GM23338 (cell line): ENCODE measurements around the gene MRPS10. TPM values are rescaled to one million over a fixed set of nuclear protein-coding genes. Genes with fewer than 3 reads are reported as not detected.

ENCODE experiments used
- ATAC-seq: fragments of 200-7000 bp; cut with Tn5 transposase; 3 replicates; pipeline ENCODE4 v1.9.1; 2020
- DNase-seq: peaks from one replicate; pipeline ENCODE4 v3.0.0-alpha.2; 2015; ENCODE audit warnings: low spot score
- H2AFZ ChIP-seq: fragments of 200-600 bp; sonication (generic); 2 replicates; pipeline ENCODE4 v1.8.0; 2016; ENCODE audit warnings: antibody characterized with exemption, mild to moderate bottlenecking, moderate library complexity
- H3F3A ChIP-seq: fragments of 200-600 bp; sonication (generic); replicated peaks from 2 replicates; pipeline ENCODE4 v1.8.0; 2017; ENCODE audit warnings: antibody characterized with exemption, mixed run types, low read depth
- H3K27ac ChIP-seq: fragments of 200-600 bp; sonication (generic); 2 replicates; pipeline ENCODE4 v1.6.1; 2016; ENCODE audit warnings: low read depth
- H3K27me3 ChIP-seq: fragments of 200-600 bp; sonication (generic); 2 replicates; pipeline ENCODE4 v1.8.0; 2016; ENCODE audit warnings: mild to moderate bottlenecking, mixed run types, moderate library complexity; ENCODE audit not compliant: insufficient read depth
- H3K36me3 ChIP-seq: fragments of 200-600 bp; sonication (generic); 2 replicates; pipeline ENCODE4 v1.8.0; 2016; ENCODE audit warnings: mild to moderate bottlenecking; ENCODE audit not compliant: insufficient read depth
- H3K4me1 ChIP-seq: fragments of 200-600 bp; sonication (generic); 2 replicates; pipeline ENCODE4 v1.8.0; 2016; ENCODE audit warnings: mild to moderate bottlenecking, moderate library complexity; ENCODE audit not compliant: insufficient read depth
- H3K4me2 ChIP-seq: fragments of 200-600 bp; sonication (generic); 2 replicates; pipeline ENCODE4 v1.7.1; 2017; ENCODE audit warnings: mixed run types
- H3K4me3 ChIP-seq: fragments of 200-600 bp; sonication (generic); 2 replicates; pipeline ENCODE4 v1.6.1; 2016; ENCODE audit warnings: mixed run types
- H3K79me2 ChIP-seq: fragments of 200-600 bp; sonication (generic); replicated peaks from 2 replicates; pipeline ENCODE4 v1.8.0; 2017; ENCODE audit warnings: mild to moderate bottlenecking; ENCODE audit not compliant: insufficient read depth
- H3K9me2 ChIP-seq: fragments of 200-600 bp; sonication (generic); 2 replicates; pipeline ENCODE4 v1.8.0; 2017; ENCODE audit not compliant: insufficient read depth
- H4K20me1 ChIP-seq: fragments of 200-600 bp; sonication (generic); replicated peaks from 2 replicates; pipeline ENCODE4 v1.8.0; 2017; ENCODE audit warnings: mild to moderate bottlenecking; ENCODE audit not compliant: insufficient read depth
- H3K27ac Mint-ChIP-seq: 2 replicates; pipeline ENCODE4 v1.8.0; 2020; ENCODE audit warnings: inconsistent platforms, mild to moderate bottlenecking, moderate library complexity, mixed read lengths
- H3K27me3 Mint-ChIP-seq: 3 replicates; pipeline ENCODE4 v1.8.0; 2022; ENCODE audit warnings: low read depth, mild to moderate bottlenecking, moderate library complexity, mixed read lengths, inconsistent platforms; ENCODE audit not compliant: insufficient read depth, poor library complexity
- H3K36me3 Mint-ChIP-seq: 3 replicates; pipeline ENCODE4 v1.8.0; 2021; ENCODE audit warnings: low read depth, mild to moderate bottlenecking, inconsistent platforms, moderate library complexity, mixed read lengths
- H3K4me1 Mint-ChIP-seq: 3 replicates; pipeline ENCODE4 v1.8.0; 2020; ENCODE audit warnings: mild to moderate bottlenecking, inconsistent platforms, mixed read lengths
- H3K4me3 Mint-ChIP-seq: 3 replicates; pipeline ENCODE4 v1.8.0; 2021; ENCODE audit warnings: moderate library complexity, mild to moderate bottlenecking, inconsistent platforms, mixed read lengths
- H3K9me3 Mint-ChIP-seq: 3 replicates; pipeline ENCODE4 v1.8.0; 2020; ENCODE audit warnings: moderate library complexity, mild to moderate bottlenecking, inconsistent platforms, mixed read lengths
- CREB1 ChIP-seq: fragments of 250-450 bp; sonication (Bioruptor Pico); IDR thresholded peaks from 2 replicates; pipeline ENCODE4 v1.5.0; 2020; ENCODE audit warnings: low read depth, mild to moderate bottlenecking, moderate library complexity
- CTCF ChIP-seq, 2 experiments: fragments of 200-600 bp in 1 of 2; sonication (generic) in 1 of 2; conservative IDR thresholded peaks; 2 replicates each; pipeline versions ENCODE4 v1.5.1 to v1.6.1; 2016 to 2017; ENCODE audit warnings: antibody characterized with exemption in 2 of 2, low read depth in 2 of 2, mild to moderate bottlenecking in 2 of 2, moderate library complexity in 1 of 2
- polyA plus RNA-seq: library from polyadenylated mRNA; unstranded; fragments of >200 nt; fragmentation: Nextera tagmentation; extraction: Ambion mirVana; gene quantifications from 2 replicates; pipeline ENCODE4 v1.2.1, GENCODE V29; 2016
- total RNA-seq: library from RNA; depleted of rRNA; stranded (reverse); fragments of >200 nt; shearing (Covaris generic); gene quantifications from 2 replicates; pipeline ENCODE4 v1.2.3, GENCODE V29; 2014
- TF ChIP-seq, protein P1 (sequence below): fragments of 250-450 bp; sonication (Bioruptor Pico); IDR thresholded peaks from 2 replicates; pipeline ENCODE4 v1.5.0; 2020; ENCODE audit warnings: mild to moderate bottlenecking, moderate library complexity

Gene MRPS10
- total and polyA plus RNA-seq, 2 experiments from 2014 or later: 36.2 to 42.7 TPM

DNA sequence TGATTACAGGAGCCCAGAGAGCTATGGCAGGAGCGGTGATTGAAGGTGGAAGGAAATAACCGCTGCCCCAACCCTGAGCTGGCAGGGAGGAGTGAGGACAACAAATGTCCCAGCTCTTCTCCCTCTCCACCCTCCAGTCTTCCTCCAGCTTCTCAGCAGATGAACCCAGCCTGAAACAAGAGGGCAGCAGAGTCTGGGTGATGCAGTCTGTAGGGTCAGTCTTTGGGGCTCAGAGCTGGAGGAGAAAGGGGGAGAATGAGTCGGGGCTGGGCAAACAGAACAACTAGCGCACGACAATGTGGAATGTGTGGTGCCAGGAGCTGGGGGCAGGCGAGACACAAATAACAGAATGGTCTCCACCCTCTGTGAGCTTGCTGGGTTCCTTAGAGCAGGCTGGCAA is 49.0 kb downstream of the MRPS10 start:
- DNase-seq (no peak), ATAC-seq (no peak)
- no peaks in the 10 kb centered on the region for H3K9me3 Mint-ChIP-seq
- no peak overlapping the region for H3K27ac Mint-ChIP-seq
- Histone ChIP-seq H3F3A (0 out of 2 replicates have a peak, but pooled peaks cover 3% of the 10 kb centered on the region), H3K4me1 (peaks cover 3% of the 10 kb centered on the region; the same call in 1 of the 2 replicates), H3K4me3 (no peak overlapping the region), H4K20me1 (no peaks in the 10 kb centered on the region), H3K9me2 (no peaks in the 10 kb centered on the region), H3K79me2 (no peaks in the 10 kb centered on the region), H3K4me2 (no peak overlapping the region), H3K36me3 (no peaks in the 10 kb centered on the region), H3K27ac (no peak overlapping the region), H2AFZ (0 out of 2 replicates have a peak overlapping the region, but pooled peaks have one; percentile 23), H3K27me3 (no peaks in the 10 kb centered on the region)
- H3K36me3 Mint-ChIP-seq: no peaks in the 10 kb centered on the region; the same call in 2 of the 3 replicates
- peaks cover 31% of the 10 kb centered on the region for H3K4me1 Mint-ChIP-seq
- peaks cover 10% of the 10 kb centered on the region for H3K27me3 Mint-ChIP-seq
- no peak for TF ChIP-seq CREB1 (CRISPR knock-in tag)
- TF ChIP-seq CTCF (conservative IDR thresholded peaks at IDR 0.05; ENCODE audit: low read depth in 2 of 2): peak in 1 of 2 experiments; percentile 49; a peak in 2 of 4 replicates
- no peak overlapping the region for H3K4me3 Mint-ChIP-seq

DNA sequence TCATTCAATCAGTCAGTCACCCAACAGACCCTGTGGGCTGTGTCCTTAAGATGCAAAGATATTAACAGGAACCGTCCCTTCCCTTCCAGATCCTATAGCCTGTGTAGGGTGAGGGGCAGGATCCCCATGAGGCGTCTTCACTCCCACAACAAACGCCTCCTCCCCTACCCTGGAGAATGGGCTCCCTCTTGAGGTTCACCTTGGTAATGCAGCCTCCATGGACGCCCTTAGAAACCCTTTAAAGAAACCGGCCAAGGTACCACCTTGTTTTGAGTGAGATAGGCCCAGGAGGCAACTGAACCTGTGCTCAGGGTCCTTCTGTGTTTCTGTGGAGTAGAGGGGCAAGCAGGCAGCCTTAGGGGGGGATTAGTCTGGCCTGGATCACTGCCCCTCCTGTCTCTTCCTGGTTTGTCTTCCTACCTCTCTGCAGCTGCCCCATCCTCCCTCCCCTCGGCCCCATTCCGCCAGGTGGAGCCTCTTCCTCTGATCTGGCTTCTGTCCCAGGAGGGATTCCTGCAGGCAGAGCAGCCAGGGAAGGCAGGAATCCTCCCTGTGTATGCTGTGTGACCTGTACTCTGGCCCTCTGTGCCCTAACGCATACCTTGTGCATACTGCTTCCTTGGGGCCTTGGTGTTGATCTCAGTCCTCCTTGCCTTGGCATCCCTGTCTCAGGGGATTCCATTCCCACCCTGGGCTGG is 51.1 kb downstream of the MRPS10 start:
- Mint-ChIP-seq H3K9me3 (no peaks in the 10 kb centered on the region), H3K4me1 (peaks cover 44% of the 10 kb centered on the region), H3K36me3 (no peaks in the 10 kb centered on the region; the same call in 2 of the 3 replicates), H3K27ac (peak overlapping the region; percentile 95; the same call in 1 of the 2 replicates), H3K4me3 (peak overlapping the region; percentile 28; the same call in 1 of the 3 replicates), H3K27me3 (peaks cover 19% of the 10 kb centered on the region)
- H3F3A ChIP-seq: 0 out of 2 replicates have a peak, but pooled peaks cover 3% of the 10 kb centered on the region
- no peak overlapping the region for H3K27ac ChIP-seq
- H2AFZ ChIP-seq: peak overlapping the region; percentile 20
- TF ChIP-seq, protein P1, sequence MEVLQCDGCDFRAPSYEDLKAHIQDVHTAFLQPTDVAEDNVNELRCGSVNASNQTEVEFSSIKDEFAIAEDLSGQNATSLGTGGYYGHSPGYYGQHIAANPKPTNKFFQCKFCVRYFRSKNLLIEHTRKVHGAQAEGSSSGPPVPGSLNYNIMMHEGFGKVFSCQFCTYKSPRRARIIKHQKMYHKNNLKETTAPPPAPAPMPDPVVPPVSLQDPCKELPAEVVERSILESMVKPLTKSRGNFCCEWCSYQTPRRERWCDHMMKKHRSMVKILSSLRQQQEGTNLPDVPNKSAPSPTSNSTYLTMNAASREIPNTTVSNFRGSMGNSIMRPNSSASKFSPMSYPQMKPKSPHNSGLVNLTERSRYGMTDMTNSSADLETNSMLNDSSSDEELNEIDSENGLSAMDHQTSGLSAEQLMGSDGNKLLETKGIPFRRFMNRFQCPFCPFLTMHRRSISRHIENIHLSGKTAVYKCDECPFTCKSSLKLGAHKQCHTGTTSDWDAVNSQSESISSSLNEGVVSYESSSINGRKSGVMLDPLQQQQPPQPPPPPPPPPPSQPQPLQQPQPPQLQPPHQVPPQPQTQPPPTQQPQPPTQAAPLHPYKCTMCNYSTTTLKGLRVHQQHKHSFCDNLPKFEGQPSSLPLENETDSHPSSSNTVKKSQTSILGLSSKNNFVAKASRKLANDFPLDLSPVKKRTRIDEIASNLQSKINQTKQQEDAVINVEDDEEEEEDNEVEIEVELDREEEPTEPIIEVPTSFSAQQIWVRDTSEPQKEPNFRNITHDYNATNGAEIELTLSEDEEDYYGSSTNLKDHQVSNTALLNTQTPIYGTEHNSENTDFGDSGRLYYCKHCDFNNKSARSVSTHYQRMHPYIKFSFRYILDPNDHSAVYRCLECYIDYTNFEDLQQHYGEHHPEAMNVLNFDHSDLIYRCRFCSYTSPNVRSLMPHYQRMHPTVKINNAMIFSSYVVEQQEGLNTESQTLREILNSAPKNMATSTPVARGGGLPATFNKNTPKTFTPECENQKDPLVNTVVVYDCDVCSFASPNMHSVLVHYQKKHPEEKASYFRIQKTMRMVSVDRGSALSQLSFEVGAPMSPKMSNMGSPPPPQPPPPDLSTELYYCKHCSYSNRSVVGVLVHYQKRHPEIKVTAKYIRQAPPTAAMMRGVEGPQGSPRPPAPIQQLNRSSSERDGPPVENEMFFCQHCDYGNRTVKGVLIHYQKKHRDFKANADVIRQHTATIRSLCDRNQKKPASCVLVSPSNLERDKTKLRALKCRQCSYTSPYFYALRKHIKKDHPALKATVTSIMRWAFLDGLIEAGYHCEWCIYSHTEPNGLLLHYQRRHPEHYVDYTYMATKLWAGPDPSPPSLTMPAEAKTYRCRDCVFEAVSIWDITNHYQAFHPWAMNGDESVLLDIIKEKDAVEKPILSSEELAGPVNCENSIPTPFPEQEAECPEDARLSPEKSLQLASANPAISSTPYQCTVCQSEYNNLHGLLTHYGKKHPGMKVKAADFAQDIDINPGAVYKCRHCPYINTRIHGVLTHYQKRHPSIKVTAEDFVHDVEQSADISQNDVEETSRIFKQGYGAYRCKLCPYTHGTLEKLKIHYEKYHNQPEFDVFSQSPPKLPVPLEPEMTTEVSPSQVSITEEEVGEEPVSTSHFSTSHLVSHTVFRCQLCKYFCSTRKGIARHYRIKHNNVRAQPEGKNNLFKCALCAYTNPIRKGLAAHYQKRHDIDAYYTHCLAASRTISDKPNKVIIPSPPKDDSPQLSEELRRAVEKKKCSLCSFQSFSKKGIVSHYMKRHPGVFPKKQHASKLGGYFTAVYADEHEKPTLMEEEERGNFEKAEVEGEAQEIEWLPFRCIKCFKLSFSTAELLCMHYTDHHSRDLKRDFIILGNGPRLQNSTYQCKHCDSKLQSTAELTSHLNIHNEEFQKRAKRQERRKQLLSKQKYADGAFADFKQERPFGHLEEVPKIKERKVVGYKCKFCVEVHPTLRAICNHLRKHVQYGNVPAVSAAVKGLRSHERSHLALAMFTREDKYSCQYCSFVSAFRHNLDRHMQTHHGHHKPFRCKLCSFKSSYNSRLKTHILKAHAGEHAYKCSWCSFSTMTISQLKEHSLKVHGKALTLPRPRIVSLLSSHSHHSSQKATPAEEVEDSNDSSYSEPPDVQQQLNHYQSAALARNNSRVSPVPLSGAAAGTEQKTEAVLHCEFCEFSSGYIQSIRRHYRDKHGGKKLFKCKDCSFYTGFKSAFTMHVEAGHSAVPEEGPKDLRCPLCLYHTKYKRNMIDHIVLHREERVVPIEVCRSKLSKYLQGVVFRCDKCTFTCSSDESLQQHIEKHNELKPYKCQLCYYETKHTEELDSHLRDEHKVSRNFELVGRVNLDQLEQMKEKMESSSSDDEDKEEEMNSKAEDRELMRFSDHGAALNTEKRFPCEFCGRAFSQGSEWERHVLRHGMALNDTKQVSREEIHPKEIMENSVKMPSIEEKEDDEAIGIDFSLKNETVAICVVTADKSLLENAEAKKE (CRISPR knock-in tag): no peak
- peak; percentile 89 to 99 for TF ChIP-seq CTCF (conservative IDR thresholded peaks at IDR 0.05; ENCODE audit: low read depth in 2 of 2)
- no peaks in the 10 kb centered on the region for H3K79me2 ChIP-seq
- no peaks in the 10 kb centered on the region for H4K20me1 ChIP-seq
- H3K4me2 ChIP-seq: no peak overlapping the region
- H3K9me2 ChIP-seq: no peaks in the 10 kb centered on the region
- ATAC-seq: peak; percentile 86
- H3K4me1 ChIP-seq: peaks cover 6% of the 10 kb centered on the region; the same call in 1 of the 2 replicates
- no peaks in the 10 kb centered on the region for H3K27me3 ChIP-seq
- H3K4me3 ChIP-seq: no peak overlapping the region
- no peaks in the 10 kb centered on the region for H3K36me3 ChIP-seq
- DNase-seq: peak; percentile 97
